ENCODE data around the gene HMGN1. TPM values are rescaled to one million over a fixed set of nuclear protein-coding genes. Genes with fewer than 3 reads are reported as not detected.
"Not testable (repeated sequence)": the region's sequence is repeated elsewhere in the genome, so short reads cannot be mapped to it uniquely, and the experiment has no call there.

The HMGN1 gene
- total RNA-seq, 3 donors from 2014 or later = 313 to 333 (median 321) TPM

GRCh38 chr21:39379986-39380891 lies 31.4 kb upstream of the HMGN1 start:
- no peaks in the 10 kb centered on the region for H3K36me3 Mint-ChIP-seq (ENCODE audit: insufficient read depth)
- ATAC-seq = peak; percentile 98 to 99
- H3K27me3 Mint-ChIP-seq (ENCODE audit: low read depth) = peaks cover 2% of the 10 kb centered on the region
- H3K9me3 Mint-ChIP-seq = no peaks in the 10 kb centered on the region
- DNase-seq = peak; percentile 79
- peak overlapping the region; percentile 89 for H3K4me3 Mint-ChIP-seq
- H3K4me1 Mint-ChIP-seq (ENCODE audit: low read depth) = peaks cover 20% of the 10 kb centered on the region

DNA sequence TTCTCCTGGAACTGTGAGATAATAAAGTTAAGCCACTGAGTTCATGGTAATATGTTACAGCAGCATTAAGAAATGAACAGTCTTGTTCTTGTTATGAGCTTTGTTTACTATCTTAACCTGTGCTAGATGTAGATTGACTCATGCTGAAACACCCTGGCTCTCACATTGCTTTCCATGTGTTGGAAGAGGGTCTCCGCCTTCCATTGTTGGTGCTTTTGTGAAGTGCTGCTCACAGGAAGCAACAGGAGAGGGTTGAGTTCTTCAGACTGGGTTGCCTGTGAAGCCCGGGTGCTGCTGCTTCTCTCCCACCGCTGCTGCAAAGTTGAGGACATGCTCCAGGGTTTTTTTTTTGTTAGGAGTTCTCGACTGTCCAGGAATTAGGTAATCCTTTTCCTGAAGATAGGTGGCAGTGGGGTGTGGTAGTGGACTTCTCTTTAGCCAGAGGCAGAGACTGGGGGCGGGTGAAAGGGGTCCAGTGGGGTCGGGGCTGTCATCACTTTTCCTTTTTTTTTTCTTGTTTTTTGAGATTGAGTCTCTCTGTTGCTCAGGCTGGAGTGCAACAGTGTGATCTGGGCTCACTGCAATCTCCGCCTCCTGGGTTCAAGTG lies 28.7 kb upstream of the HMGN1 start:
- no peak for DNase-seq
- H3K4me1 Mint-ChIP-seq (ENCODE audit: low read depth) = peaks cover 13% of the 10 kb centered on the region

GRCh38 chr21:39375446-39375845 lies 26.6 kb upstream of the HMGN1 start:
- no peaks in the 10 kb centered on the region for H3K36me3 Mint-ChIP-seq (ENCODE audit: insufficient read depth)
- H3K9me3 Mint-ChIP-seq = no peaks in the 10 kb centered on the region
- H3K4me1 Mint-ChIP-seq (ENCODE audit: low read depth) = no peaks in the 10 kb centered on the region
- DNase-seq (no peak), ATAC-seq (no peak)
- peaks cover 2% of the 10 kb centered on the region for H3K27me3 Mint-ChIP-seq (ENCODE audit: low read depth)
- H3K4me3 Mint-ChIP-seq = no peak overlapping the region

More for the DNA sequence above, 28.7 kb upstream of the HMGN1 start:
- peaks cover 2% of the 10 kb centered on the region for H3K27me3 Mint-ChIP-seq (ENCODE audit: low read depth)
- no peaks in the 10 kb centered on the region for H3K9me3 Mint-ChIP-seq
- no peak for ATAC-seq
- H3K36me3 Mint-ChIP-seq (ENCODE audit: insufficient read depth) = no peaks in the 10 kb centered on the region
- H3K4me3 Mint-ChIP-seq = no peak overlapping the region

DNA sequence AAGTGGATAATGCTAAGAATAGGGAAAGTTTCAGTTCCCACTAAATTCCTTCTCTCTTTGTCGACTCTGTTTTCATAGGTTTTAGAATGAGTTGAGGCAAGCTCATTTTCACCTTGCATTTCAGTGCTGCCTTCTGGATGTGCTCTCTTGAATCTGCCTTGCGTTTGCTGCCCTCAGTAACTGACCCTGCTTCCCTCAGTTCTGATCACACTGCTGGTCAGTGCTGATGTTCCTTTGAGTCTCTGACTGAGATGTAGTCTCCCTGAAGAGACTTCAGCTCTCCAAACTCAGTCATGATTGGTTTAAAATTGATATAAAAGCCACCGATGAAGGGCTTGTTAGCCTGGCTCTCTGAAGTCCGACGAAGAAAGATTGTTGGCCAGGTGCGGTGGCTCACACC lies 25.2 kb upstream of the HMGN1 start:
- Mint-ChIP-seq H3K36me3 (ENCODE audit: insufficient read depth) (no peaks in the 10 kb centered on the region), H3K9me3 (no peaks in the 10 kb centered on the region), H3K27me3 (ENCODE audit: low read depth) (peaks cover 2% of the 10 kb centered on the region), H3K4me3 (no peak overlapping the region), H3K4me1 (ENCODE audit: low read depth) (no peaks in the 10 kb centered on the region)
- no peak for DNase-seq
- ATAC-seq = no peak

- Mint-ChIP-seq H3K4me3 (no peak overlapping the region), H3K9me3 (no peaks in the 10 kb centered on the region), H3K27me3 (ENCODE audit: low read depth) (peaks cover 2% of the 10 kb centered on the region), H3K4me1 (ENCODE audit: low read depth) (no peaks in the 10 kb centered on the region), H3K36me3 (ENCODE audit: insufficient read depth) (no peaks in the 10 kb centered on the region)
- ATAC-seq (no peak), DNase-seq (no peak)
Measured at GRCh38 chr21:39373634-39374033, 24.7 kb upstream of the HMGN1 start.

- DNase-seq, H3K9me3 Mint-ChIP-seq: not testable (repeated sequence)
Measured at GRCh38 chr21:39369896-39370288, 21.0 kb upstream of the HMGN1 start.

DNA sequence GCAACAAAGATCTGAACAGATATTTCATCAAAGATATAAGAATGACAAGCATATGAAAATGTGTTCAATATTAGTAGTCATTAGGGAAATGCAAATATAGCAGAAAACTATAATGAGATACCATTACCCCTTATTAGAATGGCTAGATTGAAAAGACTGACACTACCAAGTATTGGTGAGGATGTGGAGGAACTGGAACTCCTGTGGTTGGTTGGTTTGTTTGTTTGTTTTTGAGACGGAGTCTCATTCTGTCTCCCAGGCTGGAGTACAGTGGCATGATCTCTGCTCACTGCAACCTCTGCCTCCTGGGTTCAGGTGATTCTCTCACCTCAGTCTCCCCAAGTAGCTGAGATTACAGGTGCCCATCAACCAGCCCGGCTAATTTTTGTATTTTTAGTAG lies 18.9 kb upstream of the HMGN1 start:
- no peaks in the 10 kb centered on the region for H3K27me3 Mint-ChIP-seq (ENCODE audit: low read depth)
- DNase-seq = no peak
- H3K9me3 Mint-ChIP-seq = no peaks in the 10 kb centered on the region
- H3K36me3 Mint-ChIP-seq (ENCODE audit: insufficient read depth) = no peaks in the 10 kb centered on the region
- no peak for ATAC-seq
- H3K4me1 Mint-ChIP-seq (ENCODE audit: low read depth) = no peaks in the 10 kb centered on the region
- H3K4me3 Mint-ChIP-seq = no peak overlapping the region

More at GRCh38 chr21:39369896-39370288, 21.0 kb upstream of the HMGN1 start:
- ATAC-seq; H3K4me1 Mint-ChIP-seq (ENCODE audit: low read depth); H3K4me3 Mint-ChIP-seq; H3K36me3 Mint-ChIP-seq (ENCODE audit: insufficient read depth); H3K27me3 Mint-ChIP-seq (ENCODE audit: low read depth): not testable (repeated sequence)

GRCh38 chr21:39366563-39366962 lies 17.7 kb upstream of the HMGN1 start:
- Mint-ChIP-seq H3K36me3 (ENCODE audit: insufficient read depth) (no peaks in the 10 kb centered on the region), H3K4me1 (ENCODE audit: low read depth) (no peaks in the 10 kb centered on the region), H3K27me3 (ENCODE audit: low read depth) (peaks cover 5% of the 10 kb centered on the region), H3K9me3 (no peaks in the 10 kb centered on the region), H3K4me3 (no peak overlapping the region)
- no peak for DNase-seq
- no peak for ATAC-seq

DNA sequence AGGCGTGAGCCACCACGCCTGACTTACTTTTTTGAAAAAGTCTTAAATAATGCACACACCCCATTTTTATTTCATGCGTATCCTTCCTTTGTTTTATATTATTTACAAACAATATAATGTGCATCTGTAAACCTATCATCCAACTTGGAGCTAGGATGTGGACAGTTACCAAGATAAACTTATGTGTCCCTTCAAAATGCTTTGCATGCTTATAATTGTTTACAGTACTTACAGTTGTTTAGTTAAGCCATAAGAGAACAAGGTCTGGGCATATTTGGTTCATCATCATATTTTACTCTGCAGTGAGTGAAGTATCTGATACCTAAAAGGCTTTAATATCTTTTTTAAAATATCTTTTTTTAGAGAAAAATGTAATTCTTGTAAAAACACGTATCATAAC lies 16.1 kb upstream of the HMGN1 start:
- no peak for ATAC-seq
- Mint-ChIP-seq H3K4me1 (ENCODE audit: low read depth) (no peaks in the 10 kb centered on the region), H3K27me3 (ENCODE audit: low read depth) (peaks cover 5% of the 10 kb centered on the region), H3K36me3 (ENCODE audit: insufficient read depth) (no peaks in the 10 kb centered on the region), H3K9me3 (no peaks in the 10 kb centered on the region), H3K4me3 (no peak overlapping the region)
- no peak for DNase-seq

DNA sequence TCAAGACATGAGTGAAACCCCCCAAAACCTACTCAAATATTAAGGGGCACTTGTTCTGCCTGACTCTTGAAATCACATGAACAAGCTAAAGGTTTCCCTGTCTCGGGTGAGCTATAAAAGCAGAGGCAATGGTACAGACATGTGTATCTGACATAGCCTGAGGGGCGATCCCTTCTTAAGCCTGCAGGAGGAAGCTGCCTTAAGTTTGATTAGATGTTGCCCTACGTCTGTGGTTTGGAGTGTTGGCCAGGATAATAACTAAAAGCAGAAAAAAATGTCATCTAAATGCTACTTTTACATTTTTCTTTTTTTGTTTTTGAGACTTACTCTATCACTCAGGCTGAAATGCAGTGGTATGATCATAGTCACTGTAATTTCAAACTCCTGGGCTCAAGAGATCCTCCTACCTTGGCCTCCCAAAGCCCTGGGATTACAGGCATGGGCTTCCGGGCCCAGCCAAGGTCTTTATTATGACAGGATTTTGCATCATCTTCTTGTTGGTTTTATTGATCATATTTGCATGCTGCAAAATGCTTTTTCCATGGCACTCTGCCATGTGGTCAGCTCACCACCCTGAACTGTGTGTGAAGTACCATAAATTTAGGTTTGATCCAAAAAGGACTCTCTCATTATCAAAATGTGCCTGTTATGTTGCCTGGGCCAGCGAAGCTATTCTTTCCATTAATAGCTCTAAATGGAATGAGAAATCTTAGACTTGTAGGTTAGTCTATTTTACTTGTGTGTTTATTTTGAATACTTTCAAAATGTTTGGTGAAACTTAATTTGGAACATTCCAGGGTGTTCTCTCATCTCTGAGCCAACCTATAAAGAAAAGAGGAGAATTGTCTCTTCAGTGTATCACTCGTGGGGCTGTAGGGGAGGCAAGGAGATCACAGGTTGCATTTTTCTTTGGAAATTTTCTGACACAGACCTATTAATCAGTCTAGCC lies 15.0 kb upstream of the HMGN1 start:
- no peak for ATAC-seq
- no peaks in the 10 kb centered on the region for H3K9me3 Mint-ChIP-seq

DNA sequence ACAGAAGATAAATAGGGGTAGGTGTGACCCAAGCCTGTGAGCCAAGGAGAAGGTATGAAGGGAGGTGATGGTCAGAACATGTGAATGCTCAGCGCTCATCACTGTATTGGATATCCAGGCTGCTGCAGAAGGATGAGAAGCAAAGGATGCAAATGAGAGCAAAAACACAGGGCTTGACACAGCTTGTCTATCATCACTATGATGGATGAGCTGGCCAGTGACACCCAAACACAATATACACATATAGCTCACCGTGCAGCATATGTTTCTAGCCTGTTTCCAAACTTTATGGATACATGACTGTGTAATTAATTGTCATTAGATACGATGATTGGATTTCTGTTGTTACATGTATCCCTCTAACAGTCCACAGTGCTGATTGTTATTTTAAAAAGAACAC lies 13.8 kb upstream of the HMGN1 start:
- no peaks in the 10 kb centered on the region for H3K36me3 Mint-ChIP-seq (ENCODE audit: insufficient read depth)
- H3K4me1 Mint-ChIP-seq (ENCODE audit: low read depth) = no peaks in the 10 kb centered on the region

More for the DNA sequence above, 15.0 kb upstream of the HMGN1 start:
- Mint-ChIP-seq H3K4me3 (no peak overlapping the region), H3K27me3 (ENCODE audit: low read depth) (peaks cover 5% of the 10 kb centered on the region), H3K4me1 (ENCODE audit: low read depth) (no peaks in the 10 kb centered on the region), H3K36me3 (ENCODE audit: insufficient read depth) (no peaks in the 10 kb centered on the region)
- DNase-seq = no peak

DNA sequence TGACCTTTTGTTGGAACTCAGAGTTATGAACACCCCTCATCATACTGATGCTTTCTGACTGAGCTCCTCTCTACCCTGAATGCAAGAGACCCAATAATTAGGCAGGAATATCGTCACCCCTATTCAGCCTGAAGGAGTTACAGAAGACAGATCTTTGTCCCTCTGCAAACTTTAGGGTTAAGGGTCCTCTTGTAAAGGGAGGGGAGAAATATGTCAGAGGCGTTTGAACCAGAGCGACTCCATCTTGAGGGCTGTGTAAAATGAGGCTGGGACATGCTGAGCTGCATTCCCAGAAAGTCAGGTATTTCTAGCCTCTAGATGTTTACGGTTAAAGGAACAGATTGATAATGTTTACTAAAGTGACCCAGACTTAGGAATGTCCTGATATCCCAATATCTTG lies 10.5 kb upstream of the HMGN1 start:
- no peaks in the 10 kb centered on the region for H3K36me3 Mint-ChIP-seq (ENCODE audit: insufficient read depth)
- H3K9me3 Mint-ChIP-seq = no peaks in the 10 kb centered on the region
- no peak overlapping the region for H3K4me3 Mint-ChIP-seq
- no peak for DNase-seq
- ATAC-seq = no peak
- H3K4me1 Mint-ChIP-seq (ENCODE audit: low read depth) = no peaks in the 10 kb centered on the region
- H3K27me3 Mint-ChIP-seq (ENCODE audit: low read depth) = peaks cover 11% of the 10 kb centered on the region

More for the DNA sequence above, 13.8 kb upstream of the HMGN1 start:
- Mint-ChIP-seq H3K4me3 (no peak overlapping the region), H3K9me3 (no peaks in the 10 kb centered on the region), H3K27me3 (ENCODE audit: low read depth) (peaks cover 5% of the 10 kb centered on the region)
- DNase-seq (no peak), ATAC-seq (no peak)

DNA sequence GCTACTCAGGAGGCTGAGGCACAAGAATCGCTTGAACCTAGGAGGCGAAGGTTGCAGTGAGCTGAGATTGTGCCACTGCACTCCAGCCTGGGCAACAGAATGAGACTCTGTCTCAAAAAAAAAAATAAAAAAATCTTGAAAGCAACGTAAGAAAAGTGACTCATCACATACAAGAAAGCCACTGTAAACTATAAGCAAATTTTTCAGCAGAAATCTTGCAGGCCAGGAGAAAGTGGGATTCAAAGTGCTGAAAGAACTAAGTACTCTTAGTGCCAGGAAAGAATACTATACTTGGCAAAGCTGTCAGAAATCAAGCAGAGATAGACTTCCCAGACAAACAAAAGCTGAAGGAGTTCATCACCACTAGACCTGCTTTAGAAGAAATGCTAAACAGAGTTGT lies 4.4 kb upstream of the HMGN1 start:
- no peaks in the 10 kb centered on the region for H3K9me3 Mint-ChIP-seq
- H3K4me1 Mint-ChIP-seq (ENCODE audit: low read depth) = peaks cover 7% of the 10 kb centered on the region
- DNase-seq (no peak), ATAC-seq (no peak)
- H3K36me3 Mint-ChIP-seq (ENCODE audit: insufficient read depth) = no peaks in the 10 kb centered on the region
- peaks cover 8% of the 10 kb centered on the region for H3K27me3 Mint-ChIP-seq (ENCODE audit: low read depth)
- no peak overlapping the region for H3K4me3 Mint-ChIP-seq

Measured in activated T-cell treated with anti-CD3 and anti-CD28 coated beads, Interleukin-2, amount 50 U/mL, for 4 hours (primary cell).